ENCODE results near the gene CACNA1D.

CACNA1D gene

GRCh38 chr3:53500165-53500777 is 5.9 kb downstream of the CACNA1D start:
- CTCF ChIA-PET: no interaction called here

GRCh38 chr3:53501178-53501577 is 6.8 kb downstream of the CACNA1D start:
- TF ChIP-seq CTBP1 (IDR thresholded peaks at IDR 0.05; ENCODE audit: borderline replicate concordance) (no peak), FOXK2 (IDR thresholded peaks at IDR 0.05) (no peak), ZNF384 (IDR thresholded peaks at IDR 0.05) (no peak)
- CTCF ChIA-PET: interaction anchor here (1.0 kb wide), 1 partner anchor 8 kb away, joined by 5 read pairs; no protein-coding TSS in a partner anchor
- POLR2A ChIA-PET: no interaction called here

More at GRCh38 chr3:53500165-53500777, 5.9 kb downstream of the CACNA1D start:
- POLR2A ChIA-PET: no interaction called here
- TF ChIP-seq ZNF384 (IDR thresholded peaks at IDR 0.05) (0 out of 2 replicates have a peak, but pooled peaks have one; percentile 4), ARNT (IDR thresholded peaks at IDR 0.05) (no peak), LEF1 (IDR thresholded peaks at IDR 0.05; ENCODE audit: borderline replicate concordance) (no peak), FOXM1 (IDR thresholded peaks at IDR 0.05; ENCODE audit: borderline replicate concordance) (no peak)
- DNase-seq (ENCODE audit: extremely low spot score): no peak

GRCh38 chr3:53502737-53503136 is 8.3 kb downstream of the CACNA1D start:
- no peak for DNase-seq (ENCODE audit: extremely low spot score)
- no peak for TF ChIP-seq L3MBTL2 (conservative IDR thresholded peaks at IDR 0.05)
- TF ChIP-seq HDGF (IDR thresholded peaks at IDR 0.05; ENCODE audit: borderline replicate concordance): no peak
- no peak for TF ChIP-seq SP1 (IDR thresholded peaks at IDR 0.05)
- no peak for TF ChIP-seq ELF4 (IDR thresholded peaks at IDR 0.05)
- TF ChIP-seq NFRKB (IDR thresholded peaks at IDR 0.05): no peak
- no peak for TF ChIP-seq FOXK2 (IDR thresholded peaks at IDR 0.05)
- TF ChIP-seq LEF1 (IDR thresholded peaks at IDR 0.05; ENCODE audit: borderline replicate concordance): no peak
- TF ChIP-seq SUZ12 (IDR thresholded peaks at IDR 0.05): no peak
- no peak for TF ChIP-seq FOXM1 (IDR thresholded peaks at IDR 0.05; ENCODE audit: borderline replicate concordance)
- no peak for TF ChIP-seq TARDBP (IDR thresholded peaks at IDR 0.05)
- TF ChIP-seq ARNT (IDR thresholded peaks at IDR 0.05): no peak
- TF ChIP-seq BHLHE40 (IDR thresholded peaks at IDR 0.05; ENCODE audit: borderline replicate concordance): no peak
- no peak for TF ChIP-seq FOXA1 (IDR thresholded peaks at IDR 0.05)
- TF ChIP-seq PKNOX1 (IDR thresholded peaks at IDR 0.05): no peak
- TF ChIP-seq ZNF384 (IDR thresholded peaks at IDR 0.05): no peak
- no peak for TF ChIP-seq CTBP1 (IDR thresholded peaks at IDR 0.05; ENCODE audit: borderline replicate concordance)
- CTCF ChIA-PET: interaction anchor here (1.6 kb wide), 1 partner anchor 11 kb away, joined by 7 read pairs; no protein-coding TSS in a partner anchor

More at GRCh38 chr3:53501178-53501577, 6.8 kb downstream of the CACNA1D start:
- DNase-seq (ENCODE audit: extremely low spot score): no peak

GRCh38 chr3:53503195-53503594 is 8.8 kb downstream of the CACNA1D start:
- POLR2A ChIA-PET: interaction anchor here (1.0 kb wide), 1 partner anchor 155 kb away, joined by 3 read pairs; the partner anchor contains the start of gene DCP1A
- DNase-seq (ENCODE audit: extremely low spot score): no peak
- no peak for TF ChIP-seq HDGF (IDR thresholded peaks at IDR 0.05; ENCODE audit: borderline replicate concordance)
- no peak for TF ChIP-seq LEF1 (IDR thresholded peaks at IDR 0.05; ENCODE audit: borderline replicate concordance)
- TF ChIP-seq ELF4 (IDR thresholded peaks at IDR 0.05): no peak
- no peak for TF ChIP-seq SUZ12 (IDR thresholded peaks at IDR 0.05)
- TF ChIP-seq SP1 (IDR thresholded peaks at IDR 0.05): no peak
- no peak for TF ChIP-seq FOXM1 (IDR thresholded peaks at IDR 0.05; ENCODE audit: borderline replicate concordance)
- TF ChIP-seq ARNT (IDR thresholded peaks at IDR 0.05): no peak
- no peak for TF ChIP-seq CTBP1 (IDR thresholded peaks at IDR 0.05; ENCODE audit: borderline replicate concordance)
- TF ChIP-seq L3MBTL2 (conservative IDR thresholded peaks at IDR 0.05): no peak
- TF ChIP-seq FOXA1 (IDR thresholded peaks at IDR 0.05): no peak
- no peak for TF ChIP-seq PKNOX1 (IDR thresholded peaks at IDR 0.05)
- TF ChIP-seq BHLHE40 (IDR thresholded peaks at IDR 0.05; ENCODE audit: borderline replicate concordance): no peak
- CTCF ChIA-PET: interaction anchor here (1.6 kb wide), 1 partner anchor 10 kb away, joined by 7 read pairs; no protein-coding TSS in a partner anchor

More at GRCh38 chr3:53502737-53503136, 8.3 kb downstream of the CACNA1D start:
- POLR2A ChIA-PET: interaction anchor here (1.0 kb wide), 1 partner anchor 155 kb away, joined by 3 read pairs; the partner anchor contains the start of gene DCP1A

- no peak for DNase-seq (ENCODE audit: extremely low spot score)
- ChIA-PET CTCF (no interaction called here), POLR2A (no interaction called here)
- no peak for TF ChIP-seq ARNT (IDR thresholded peaks at IDR 0.05)
Measured at GRCh38 chr3:53506110-53506762, 11.8 kb downstream of the CACNA1D start.

GRCh38 chr3:53506763-53507145 is 12.3 kb downstream of the CACNA1D start:
- DNase-seq (ENCODE audit: extremely low spot score): no peak
- POLR2A ChIA-PET: no interaction called here
- CTCF ChIA-PET: no interaction called here
- TF ChIP-seq BHLHE40 (IDR thresholded peaks at IDR 0.05; ENCODE audit: borderline replicate concordance) (no peak), FOXA1 (IDR thresholded peaks at IDR 0.05) (no peak), ARNT (IDR thresholded peaks at IDR 0.05) (no peak), PKNOX1 (IDR thresholded peaks at IDR 0.05) (no peak)

- CTCF ChIA-PET: no interaction called here
- no peak for DNase-seq (ENCODE audit: extremely low spot score)
Measured at GRCh38 chr3:53509494-53509893, 15.1 kb downstream of the CACNA1D start.

More at GRCh38 chr3:53509494-53509893, 15.1 kb downstream of the CACNA1D start:
- TF ChIP-seq SUZ12 (IDR thresholded peaks at IDR 0.05) (no peak), HDGF (IDR thresholded peaks at IDR 0.05; ENCODE audit: borderline replicate concordance) (no peak), LEF1 (IDR thresholded peaks at IDR 0.05; ENCODE audit: borderline replicate concordance) (no peak), ZNF384 (IDR thresholded peaks at IDR 0.05) (no peak), ARNT (IDR thresholded peaks at IDR 0.05) (no peak), FOXM1 (IDR thresholded peaks at IDR 0.05; ENCODE audit: borderline replicate concordance) (no peak), NFRKB (IDR thresholded peaks at IDR 0.05) (no peak), FOXK2 (IDR thresholded peaks at IDR 0.05) (no peak), CTBP1 (IDR thresholded peaks at IDR 0.05; ENCODE audit: borderline replicate concordance) (no peak), SP1 (IDR thresholded peaks at IDR 0.05) (no peak), BHLHE40 (IDR thresholded peaks at IDR 0.05; ENCODE audit: borderline replicate concordance) (no peak), TARDBP (IDR thresholded peaks at IDR 0.05) (no peak), PKNOX1 (IDR thresholded peaks at IDR 0.05) (no peak), ELF4 (IDR thresholded peaks at IDR 0.05) (no peak), L3MBTL2 (conservative IDR thresholded peaks at IDR 0.05) (no peak), FOXA1 (IDR thresholded peaks at IDR 0.05) (no peak)
- POLR2A ChIA-PET: no interaction called here

All from HEK293T (cell line).